Progenitor cell of endocrine pancreas (in vitro differentiated cells): ENCODE measurements around the gene MMP27. TPM values are rescaled to one million over a fixed set of nuclear protein-coding genes. Genes with fewer than 3 reads are reported as not detected.
"Not testable (repeated sequence)": the region's sequence is repeated elsewhere in the genome, so short reads cannot be mapped to it uniquely, and the experiment has no call there.

Experiments
- DNase-seq: peaks from one replicate; pipeline ENCODE4 v3.0.0; 2021; ENCODE audit warnings: low spot score; ENCODE audit not compliant: unreplicated experiment
- H3K27ac Mint-ChIP-seq: 2 replicates; pipeline ENCODE4 v1.8.0; 2021; ENCODE audit warnings: mild to moderate bottlenecking, moderate library complexity, mixed read lengths
- H3K27me3 Mint-ChIP-seq: 2 replicates; pipeline ENCODE4 v1.8.0; 2021; ENCODE audit warnings: mixed read lengths
- H3K36me3 Mint-ChIP-seq: 2 replicates; pipeline ENCODE4 v1.8.0; 2022; ENCODE audit warnings: mixed read lengths; ENCODE audit not compliant: insufficient read depth
- H3K4me1 Mint-ChIP-seq: 2 replicates; pipeline ENCODE4 v1.8.0; 2021; ENCODE audit warnings: low read depth, mixed read lengths
- H3K4me3 Mint-ChIP-seq: 2 replicates; pipeline ENCODE4 v1.8.0; 2021; ENCODE audit warnings: low read depth, mild to moderate bottlenecking, moderate library complexity, mixed read lengths
- H3K9me3 Mint-ChIP-seq: 2 replicates; pipeline ENCODE4 v1.8.0; 2021; ENCODE audit warnings: low read depth, mixed read lengths
- long read RNA-seq: library from polyadenylated mRNA; unstranded; transcript quantifications from one replicate; pipeline ENCODE4 v2.0.0, GENCODE V29; 2020
- total RNA-seq: library from RNA; stranded (reverse); gene quantifications from 2 replicates; pipeline ENCODE4 v1.2.1, GENCODE V29; 2021
- TF ChIP-seq, protein P1 (sequence below): fragments of 200-600 bp; sonication (generic); IDR thresholded peaks from one replicate; pipeline ENCODE4 v1.5.0; 2021; ENCODE audit warnings: antibody characterized with exemption, mild to moderate bottlenecking; ENCODE audit not compliant: unreplicated experiment

MMP27 gene, protein sequence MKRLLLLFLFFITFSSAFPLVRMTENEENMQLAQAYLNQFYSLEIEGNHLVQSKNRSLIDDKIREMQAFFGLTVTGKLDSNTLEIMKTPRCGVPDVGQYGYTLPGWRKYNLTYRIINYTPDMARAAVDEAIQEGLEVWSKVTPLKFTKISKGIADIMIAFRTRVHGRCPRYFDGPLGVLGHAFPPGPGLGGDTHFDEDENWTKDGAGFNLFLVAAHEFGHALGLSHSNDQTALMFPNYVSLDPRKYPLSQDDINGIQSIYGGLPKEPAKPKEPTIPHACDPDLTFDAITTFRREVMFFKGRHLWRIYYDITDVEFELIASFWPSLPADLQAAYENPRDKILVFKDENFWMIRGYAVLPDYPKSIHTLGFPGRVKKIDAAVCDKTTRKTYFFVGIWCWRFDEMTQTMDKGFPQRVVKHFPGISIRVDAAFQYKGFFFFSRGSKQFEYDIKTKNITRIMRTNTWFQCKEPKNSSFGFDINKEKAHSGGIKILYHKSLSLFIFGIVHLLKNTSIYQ
- not detected in 2 replicates for total RNA-seq
- long read RNA-seq: 0 reads

DNA sequence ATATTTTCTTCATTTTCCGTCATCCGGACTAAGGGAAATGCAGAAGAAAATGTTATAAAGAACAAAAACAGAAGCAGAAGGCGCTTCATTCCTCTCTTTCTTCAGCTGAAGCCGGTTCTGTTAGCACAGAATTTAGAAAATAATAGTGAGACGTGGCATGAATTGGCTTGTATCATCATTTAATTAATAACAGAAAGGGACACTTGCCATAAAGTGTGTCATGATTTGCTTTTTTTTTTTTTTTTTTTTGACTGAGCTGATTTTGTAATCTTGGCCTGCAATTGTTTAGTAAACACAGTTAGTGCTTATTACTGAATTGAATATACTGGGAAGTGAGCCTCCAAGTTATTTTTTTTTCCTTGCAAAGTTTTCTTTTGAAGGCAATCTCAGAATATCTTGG lies at the start of gene MMP27:
Gene MMP27 (minus strand): TSS at position 144 of the 400 bp plus-strand sequence. CDS start 55 bp downstream, at position 89.
- TF ChIP-seq, protein P1, sequence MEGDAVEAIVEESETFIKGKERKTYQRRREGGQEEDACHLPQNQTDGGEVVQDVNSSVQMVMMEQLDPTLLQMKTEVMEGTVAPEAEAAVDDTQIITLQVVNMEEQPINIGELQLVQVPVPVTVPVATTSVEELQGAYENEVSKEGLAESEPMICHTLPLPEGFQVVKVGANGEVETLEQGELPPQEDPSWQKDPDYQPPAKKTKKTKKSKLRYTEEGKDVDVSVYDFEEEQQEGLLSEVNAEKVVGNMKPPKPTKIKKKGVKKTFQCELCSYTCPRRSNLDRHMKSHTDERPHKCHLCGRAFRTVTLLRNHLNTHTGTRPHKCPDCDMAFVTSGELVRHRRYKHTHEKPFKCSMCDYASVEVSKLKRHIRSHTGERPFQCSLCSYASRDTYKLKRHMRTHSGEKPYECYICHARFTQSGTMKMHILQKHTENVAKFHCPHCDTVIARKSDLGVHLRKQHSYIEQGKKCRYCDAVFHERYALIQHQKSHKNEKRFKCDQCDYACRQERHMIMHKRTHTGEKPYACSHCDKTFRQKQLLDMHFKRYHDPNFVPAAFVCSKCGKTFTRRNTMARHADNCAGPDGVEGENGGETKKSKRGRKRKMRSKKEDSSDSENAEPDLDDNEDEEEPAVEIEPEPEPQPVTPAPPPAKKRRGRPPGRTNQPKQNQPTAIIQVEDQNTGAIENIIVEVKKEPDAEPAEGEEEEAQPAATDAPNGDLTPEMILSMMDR: no peak
- H3K27me3 Mint-ChIP-seq: peaks cover 36% of the 10 kb centered on the region
- H3K9me3 Mint-ChIP-seq: no peaks in the 10 kb centered on the region
- H3K27ac Mint-ChIP-seq: no peak within 1 kb of the TSS
- no peak for DNase-seq
- no peak within 1 kb of the TSS for H3K4me3 Mint-ChIP-seq
- H3K4me1 Mint-ChIP-seq: peaks cover 12% of the 10 kb centered on the region
- H3K36me3 Mint-ChIP-seq: no peaks in the 10 kb centered on the region

DNA sequence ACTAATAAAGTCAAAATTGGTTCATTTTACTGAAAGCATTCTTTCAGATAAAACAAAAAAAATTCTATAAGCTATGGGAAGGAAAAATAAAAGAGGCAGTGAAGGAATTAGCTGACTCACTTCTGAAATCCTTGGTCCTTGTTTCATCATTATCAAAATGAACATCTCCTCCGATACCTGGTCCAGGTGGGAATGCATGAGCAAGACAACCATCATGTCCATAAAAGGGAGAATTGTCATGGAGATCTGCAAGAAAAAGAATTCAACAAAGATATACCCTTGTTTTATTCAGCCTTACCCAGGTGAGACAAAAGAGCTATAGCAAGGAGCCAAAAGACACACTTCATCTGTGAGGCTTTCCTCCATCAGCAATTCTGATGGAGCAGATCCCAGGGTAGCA lies 47.7 kb upstream of the MMP27 start:
- Mint-ChIP-seq H3K27ac (no peak overlapping the region), H3K36me3 (peaks cover 2% of the 10 kb centered on the region), H3K9me3 (peaks cover 10% of the 10 kb centered on the region), H3K4me1 (no peaks in the 10 kb centered on the region), H3K4me3 (no peak overlapping the region), H3K27me3 (peaks cover 3% of the 10 kb centered on the region)
- no peak for DNase-seq
- TF ChIP-seq, protein P1: no peak

DNA sequence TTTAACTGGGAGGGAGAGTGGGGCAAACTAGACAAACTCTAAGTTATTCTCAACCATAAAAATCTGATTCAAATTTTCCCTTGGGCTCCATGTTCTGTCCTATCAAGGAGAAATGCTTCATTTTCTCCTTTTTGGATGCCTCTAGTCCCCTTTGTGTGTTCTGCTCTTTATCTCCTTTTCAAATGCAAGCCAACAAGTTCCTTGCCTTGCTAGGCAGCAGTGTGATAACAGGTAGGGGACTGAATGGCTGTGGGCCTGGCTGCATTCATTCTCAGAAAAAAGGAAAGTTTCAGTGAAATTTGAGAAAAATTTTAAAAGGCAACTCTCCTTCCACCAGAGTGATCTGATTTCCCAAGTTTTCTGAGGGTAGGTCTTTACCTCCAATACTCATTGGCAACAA lies 46.1 kb upstream of the MMP27 start:
- H3K4me3 Mint-ChIP-seq: no peak overlapping the region
- H3K27ac Mint-ChIP-seq: no peak overlapping the region
- no peak for DNase-seq

DNA sequence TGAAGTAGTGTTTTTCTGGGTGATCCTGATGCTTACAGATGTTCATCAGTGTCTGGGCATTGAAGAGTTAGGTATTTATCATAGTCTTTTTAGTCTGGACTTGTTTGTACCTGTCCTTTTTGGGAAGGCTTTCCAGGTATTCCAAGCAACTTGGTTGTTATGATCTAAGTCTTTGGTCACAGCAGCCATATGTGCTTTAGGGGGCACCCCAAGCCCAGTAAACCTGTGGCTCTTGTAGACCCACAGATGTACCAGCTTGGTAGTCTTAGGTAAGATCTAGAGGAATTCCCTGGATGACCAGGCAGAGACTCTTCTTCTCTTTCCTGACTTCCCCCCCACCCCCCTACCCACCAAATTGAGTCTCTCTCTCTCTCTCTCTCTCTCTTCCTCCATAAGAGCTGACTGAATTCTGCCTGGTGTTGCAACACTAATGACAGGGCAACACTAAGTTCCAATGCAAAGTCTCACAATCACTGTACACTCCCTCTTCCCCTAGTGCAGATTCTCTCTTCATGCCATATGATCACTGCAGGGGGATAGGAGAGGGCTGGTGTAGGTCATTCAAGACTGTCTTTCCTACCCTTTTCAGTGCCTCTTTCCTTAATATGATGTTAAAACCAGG lies 43.6 kb upstream of the MMP27 start:
- no peak overlapping the region for H3K4me3 Mint-ChIP-seq
- TF ChIP-seq, protein P1: no peak
- H3K27me3 Mint-ChIP-seq: peaks cover 3% of the 10 kb centered on the region
- H3K4me1 Mint-ChIP-seq: no peaks in the 10 kb centered on the region
- no peak overlapping the region for H3K27ac Mint-ChIP-seq
- no peaks in the 10 kb centered on the region for H3K36me3 Mint-ChIP-seq
- peaks cover 19% of the 10 kb centered on the region for H3K9me3 Mint-ChIP-seq
- DNase-seq: no peak

More for the DNA sequence above, 46.1 kb upstream of the MMP27 start:
- TF ChIP-seq, protein P1: no peak
- H3K27me3 Mint-ChIP-seq: peaks cover 3% of the 10 kb centered on the region
- H3K4me1 Mint-ChIP-seq: no peaks in the 10 kb centered on the region
- no peaks in the 10 kb centered on the region for H3K36me3 Mint-ChIP-seq
- H3K9me3 Mint-ChIP-seq: peaks cover 19% of the 10 kb centered on the region

DNA sequence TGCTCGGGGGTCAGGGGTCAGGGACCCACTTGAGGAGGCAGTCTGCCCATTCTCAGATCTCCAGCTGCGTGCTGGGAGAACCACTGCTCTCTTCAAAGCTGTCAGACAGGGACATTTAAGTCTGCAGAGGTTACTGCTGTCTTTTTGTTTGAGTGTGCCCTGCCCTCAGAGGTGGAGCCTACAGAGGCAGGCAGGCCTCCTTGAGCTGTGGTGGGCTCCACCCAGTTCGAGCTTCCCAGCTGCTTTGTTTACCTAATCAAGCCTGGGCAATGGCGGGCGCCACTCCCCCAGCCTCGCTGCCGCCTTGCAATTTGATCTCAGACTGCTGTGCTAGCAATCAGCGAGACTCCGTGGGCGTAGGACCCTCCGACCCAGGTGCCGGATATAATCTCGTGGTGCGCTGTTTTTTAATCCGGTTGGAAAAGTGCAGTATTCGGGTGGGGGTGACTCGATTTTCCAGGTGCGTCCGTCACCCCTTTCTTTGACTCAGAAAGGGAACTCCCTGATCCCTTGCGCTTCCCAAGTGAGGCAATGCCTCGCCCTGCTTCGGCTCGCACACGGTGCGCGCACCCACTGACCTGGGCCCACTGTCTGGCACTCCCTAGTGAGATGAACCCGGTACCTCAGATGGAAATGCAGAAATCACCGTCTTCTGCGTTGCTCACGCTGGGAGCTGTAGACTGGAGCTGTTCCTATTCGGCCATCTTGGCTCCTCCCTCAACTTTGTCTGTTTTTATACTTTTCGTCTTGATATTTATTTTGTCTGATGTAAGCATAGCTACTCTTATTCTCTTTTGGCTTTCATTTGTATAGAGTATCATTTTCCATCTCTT lies 41.4 kb upstream of the MMP27 start:
- H3K27ac Mint-ChIP-seq: peak overlapping the region; percentile 98
- H3K27me3 Mint-ChIP-seq, DNase-seq, H3K4me1 Mint-ChIP-seq, H3K36me3 Mint-ChIP-seq: not testable (repeated sequence)
- H3K9me3 Mint-ChIP-seq: peaks cover 19% of the 10 kb centered on the region
- H3K4me3 Mint-ChIP-seq: peak overlapping the region; percentile 80
